ENCODE data around the gene ZNFX1. TPM values are rescaled to one million over a fixed set of nuclear protein-coding genes. Genes with fewer than 3 reads are reported as not detected.

ZNFX1 gene
- total and polyA plus RNA-seq, 9 of the 15 experiments (the other 6 are each of a cell fraction or from before 2014, with no cell fraction given), result 3.8 to 13.8 (median 10.3) TPM

DNA sequence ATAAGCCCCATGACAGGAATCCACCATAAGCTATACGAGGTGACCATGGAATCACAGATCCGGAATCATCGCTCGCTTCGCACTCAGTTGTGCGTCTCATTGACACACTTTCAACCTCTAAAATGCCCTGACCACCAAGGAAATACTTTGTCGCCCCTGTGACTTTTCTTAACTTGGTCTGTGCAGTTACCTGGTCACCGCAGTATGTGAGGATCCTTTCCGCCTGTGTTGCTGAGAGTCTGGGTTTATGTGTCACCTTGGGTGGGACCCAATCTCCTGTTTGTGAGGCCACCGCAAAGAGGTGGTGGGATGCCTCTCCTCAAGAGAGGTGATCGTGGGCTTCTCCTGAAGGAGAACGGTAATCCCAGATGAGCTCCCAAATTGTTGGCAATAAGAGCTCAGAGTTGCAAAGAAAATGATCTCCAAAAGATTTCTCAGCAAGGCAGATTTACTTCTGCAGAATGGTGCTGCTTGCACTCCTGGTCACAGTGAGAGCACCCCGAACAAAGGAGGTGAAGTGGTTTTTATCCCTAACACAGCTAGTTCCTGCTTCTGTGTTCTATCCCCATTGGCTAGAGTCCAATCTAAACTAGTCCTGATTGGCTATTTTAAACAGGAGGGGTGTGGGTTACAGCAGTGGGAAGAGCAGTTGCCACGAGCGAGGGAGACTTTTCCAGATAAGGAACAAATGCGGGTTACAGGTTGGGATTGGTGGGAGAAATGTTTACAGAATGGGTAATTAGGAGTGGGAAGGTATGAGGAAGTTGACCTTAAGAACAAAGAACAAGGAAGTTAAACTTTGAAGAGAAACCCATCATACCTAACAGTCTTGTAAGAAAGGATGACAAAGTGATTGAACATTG is 9.1 kb upstream of the ZNFX1 start (continued):
- TF ChIP-seq CHD1 (IDR thresholded peaks at IDR 0.05; ENCODE audit: low read length) (no peak), XRCC3 (IDR thresholded peaks at IDR 0.05) (peak; percentile 16; the same call in 1 of the 2 replicates), NFRKB (IDR thresholded peaks at IDR 0.05; ENCODE audit: low read depth) (no peak), CC2D1A (IDR thresholded peaks at IDR 0.05) (peak; percentile 71; the same call in 1 of the 2 replicates)
- TF ChIP-seq, protein P1, sequence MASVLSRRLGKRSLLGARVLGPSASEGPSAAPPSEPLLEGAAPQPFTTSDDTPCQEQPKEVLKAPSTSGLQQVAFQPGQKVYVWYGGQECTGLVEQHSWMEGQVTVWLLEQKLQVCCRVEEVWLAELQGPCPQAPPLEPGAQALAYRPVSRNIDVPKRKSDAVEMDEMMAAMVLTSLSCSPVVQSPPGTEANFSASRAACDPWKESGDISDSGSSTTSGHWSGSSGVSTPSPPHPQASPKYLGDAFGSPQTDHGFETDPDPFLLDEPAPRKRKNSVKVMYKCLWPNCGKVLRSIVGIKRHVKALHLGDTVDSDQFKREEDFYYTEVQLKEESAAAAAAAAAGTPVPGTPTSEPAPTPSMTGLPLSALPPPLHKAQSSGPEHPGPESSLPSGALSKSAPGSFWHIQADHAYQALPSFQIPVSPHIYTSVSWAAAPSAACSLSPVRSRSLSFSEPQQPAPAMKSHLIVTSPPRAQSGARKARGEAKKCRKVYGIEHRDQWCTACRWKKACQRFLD (CRISPR knock-in tag; IDR thresholded peaks at IDR 0.05), result 0 out of 2 replicates have a peak, but pooled peaks have one; percentile 12

DNA sequence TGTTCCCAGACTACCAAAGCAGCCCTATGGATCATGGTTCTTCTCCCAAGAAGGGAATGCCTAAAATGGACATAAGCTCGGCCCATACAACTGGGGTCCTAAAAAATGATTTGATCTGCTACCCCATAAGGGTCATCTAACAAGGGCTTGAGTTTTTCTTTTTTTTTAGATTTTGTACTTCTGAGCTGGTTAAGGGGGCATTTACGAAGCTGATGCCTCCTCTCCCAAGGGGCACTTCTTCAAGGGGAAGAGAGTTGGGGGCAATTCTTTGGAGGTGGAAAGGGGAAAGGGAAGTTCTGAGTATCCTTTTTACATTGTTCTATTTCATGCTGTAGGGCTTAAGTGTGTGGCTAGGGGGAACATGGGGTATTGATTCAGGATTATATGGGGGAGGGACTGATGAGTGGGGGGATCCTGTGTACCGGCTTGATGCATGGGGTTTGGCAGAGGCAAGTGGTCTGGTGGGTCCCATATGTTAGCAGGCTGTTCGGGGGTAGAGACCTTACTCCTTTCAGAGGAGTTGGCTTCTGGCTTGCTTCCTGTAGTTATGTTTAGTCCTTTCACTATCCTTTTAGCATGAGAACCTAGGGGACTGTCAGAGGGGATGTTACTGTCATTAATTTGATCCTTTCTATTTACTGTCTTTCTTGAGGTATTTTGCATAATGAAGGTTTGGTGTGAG is 8.1 kb upstream of the ZNFX1 start:
- Histone ChIP-seq H3K36me3 (ENCODE audit: control insufficient read depth, insufficient read depth, low read length) (peaks cover 100% of the 10 kb centered on the region), H3K4me3 (peak overlapping the region; percentile 93; the same call in 1 of the 2 replicates), H3K9ac (ENCODE audit: insufficient read depth in 1 of 2, low read depth in 2 of 2, low read length in 2 of 2) (peak overlapping the region; percentile 35 to 36; a peak in 2 of 4 replicates), H2AFZ (ENCODE audit: low read depth, low read length) (no peak overlapping the region), H3K9me1 (ENCODE audit: control insufficient read depth, insufficient read depth, low read length) (peaks cover 21% of the 10 kb centered on the region), H3K27ac (ENCODE audit: extremely low read depth, low read depth, low read length) (peak overlapping the region; percentile 66), H3K27me3 (ENCODE audit: control insufficient read depth in 2 of 2, insufficient read depth in 2 of 2, low read length in 2 of 2) (no peaks in the 10 kb centered on the region), H4K20me1 (replicated peaks; ENCODE audit: control insufficient read depth, insufficient read depth, low read length) (peaks cover 87% of the 10 kb centered on the region), H3K79me2 (ENCODE audit: control insufficient read depth, insufficient read depth, low read length) (peaks cover 81% of the 10 kb centered on the region), H3K4me1 (replicated peaks in 1 of 2; ENCODE audit: control insufficient read depth in 2 of 2, insufficient read depth in 2 of 2, low read length in 2 of 2) (peaks cover 7 to 50% of the 10 kb centered on the region in 2 experiments), H3K9me3 (replicated peaks; ENCODE audit: control insufficient read depth, insufficient read depth, low read depth, low read length) (no peaks in the 10 kb centered on the region; the same call in 1 of the 2 replicates), H3K4me2 (ENCODE audit: insufficient read depth, low read length) (peak overlapping the region; percentile 50)
- no TSS peak for BruUV-seq (replicated peaks)
- ATAC-seq (no peak), FAIRE-seq (no peak), DNase-seq (ENCODE audit: extremely low read depth in 1 of 4, low spot score in 3 of 4) (no peak)
- CTCF ChIA-PET (ENCODE audit: low intra/inter-chr PET ratio), result no interaction called here
- in situ Hi-C loops (cut with MboI) (no loop called here), intact Hi-C loops (cut with micrococcal nuclease) (no loop called here)
- 70% methylated on average over 4 of the region's 4 CpGs for WGBS (ENCODE audit: insufficient coverage, low coverage, missing lambda C conversion rate)
- POLR2A ChIA-PET, result interaction anchor here (0.6 to 0.8 kb wide), 4 partner anchors 12 to 345 kb away, joined by 3 read pairs; no protein-coding TSS in a partner anchor
- TF ChIP-seq GABPA (tag; conservative IDR thresholded peaks at IDR 0.05; ENCODE audit: low read depth) (no peak), HNRNPK (IDR thresholded peaks at IDR 0.05; ENCODE audit: low read depth, low read length, poor library complexity, severe bottlenecking) (peak; percentile 25), SRSF9 (IDR thresholded peaks at IDR 0.05; ENCODE audit: borderline replicate concordance, low read depth, low read length) (no peak), SUPT5H (IDR thresholded peaks at IDR 0.05) (peak; percentile 22), RFX1 (IDR thresholded peaks at IDR 0.05) (no peak), PTRF (tag; IDR thresholded peaks at IDR 0.05) (no peak), ZNF695 (CRISPR knock-in tag; IDR thresholded peaks at IDR 0.05) (no peak), SAFB2 (IDR thresholded peaks at IDR 0.05; ENCODE audit: borderline replicate concordance, low read depth, low read length, severe bottlenecking) (no peak), EWSR1 (IDR thresholded peaks at IDR 0.05; ENCODE audit: borderline replicate concordance, low read depth, partially characterized antibody) (peak; percentile 18)
